Endodermal cell (in vitro differentiated cells): ENCODE results near the gene COL26A1. TPM values are rescaled to one million over a fixed set of nuclear protein-coding genes. Genes with fewer than 3 reads are reported as not detected.
A peak's percentile ranks its signal among the peaks of the same experiment; 100 is the strongest.

Source experiments
- DNase-seq: peaks from one replicate; pipeline ENCODE4 v3.0.0-alpha.2; 2017
- H3K27ac ChIP-seq: 2 replicates; pipeline ENCODE4 v1.5.1; 2013; ENCODE audit warnings: mild to moderate bottlenecking, low read depth, low read length, moderate library complexity
- H3K27me3 ChIP-seq: 2 replicates; pipeline ENCODE4 v1.6.1; 2013; ENCODE audit warnings: mild to moderate bottlenecking, low read length, moderate library complexity; ENCODE audit not compliant: insufficient read depth, control insufficient read depth, poor library complexity, severe bottlenecking
- H3K36me3 ChIP-seq: 2 replicates; pipeline ENCODE4 v1.7.0; 2013; ENCODE audit warnings: mild to moderate bottlenecking, low read length, moderate library complexity; ENCODE audit not compliant: control insufficient read depth, insufficient read depth
- H3K4me1 ChIP-seq: one replicate; pipeline ENCODE4 v1.7.0; 2013; ENCODE audit warnings: low read length; ENCODE audit not compliant: control insufficient read depth, insufficient read depth
- H3K4me3 ChIP-seq: 2 replicates; pipeline ENCODE4 v1.5.1; 2013; ENCODE audit warnings: mild to moderate bottlenecking, low read length, moderate library complexity
- H3K9ac ChIP-seq: 2 replicates; pipeline ENCODE4 v1.6.1; 2013; ENCODE audit warnings: mild to moderate bottlenecking, low read length, moderate library complexity; ENCODE audit not compliant: poor library complexity, severe bottlenecking; ENCODE audit errors: extremely low read depth
- H3K9me3 ChIP-seq: 2 replicates; pipeline ENCODE4 v1.6.1; 2013; ENCODE audit warnings: mild to moderate bottlenecking, low read length, moderate library complexity; ENCODE audit not compliant: control insufficient read depth
- H3K27ac Mint-ChIP-seq: 2 replicates; pipeline ENCODE4 v1.8.0; 2020; ENCODE audit warnings: mixed read lengths
- H3K27me3 Mint-ChIP-seq: 2 replicates; pipeline ENCODE4 v1.8.0; 2021; ENCODE audit warnings: mild to moderate bottlenecking, mixed read lengths; ENCODE audit not compliant: insufficient read depth
- H3K36me3 Mint-ChIP-seq: 2 replicates; pipeline ENCODE4 v1.8.0; 2020; ENCODE audit warnings: low read depth, mixed read lengths
- H3K4me1 Mint-ChIP-seq: 2 replicates; pipeline ENCODE4 v1.8.0; 2020; ENCODE audit warnings: mixed read lengths
- H3K4me3 Mint-ChIP-seq: 2 replicates; pipeline ENCODE4 v1.8.0; 2020; ENCODE audit warnings: mild to moderate bottlenecking, moderate library complexity, mixed read lengths
- H3K9me3 Mint-ChIP-seq: 2 replicates; pipeline ENCODE4 v1.8.0; 2020; ENCODE audit warnings: mild to moderate bottlenecking, mixed read lengths
- WGBS, 2 experiments: methylation state at CpG; one replicate each; pipeline versions ENCODE4 v1.1.5 to v1.1.7; 2013; ENCODE audit warnings: missing lambda C conversion rate in 2 of 2, mixed read lengths in 1 of 2; ENCODE audit not compliant: insufficient coverage in 1 of 2, insufficient read length in 1 of 2; 5-methylcytosine and 5-hydroxymethylcytosine counted together
- long read RNA-seq, 4 experiments: library from polyadenylated mRNA in 2 of 4; library from RNA in 1 of 4; library from capped mRNA in 1 of 4; stranded (forward) in 3 of 4; unstranded in 1 of 4; transcript quantifications; one replicate each; pipeline ENCODE4 v2.0.0, GENCODE V29; 2020 to 2021; ENCODE audit warnings: inconsistent platforms in 1 of 4
- polyA plus RNA-seq, 2 experiments: library from polyadenylated mRNA; stranded (reverse); fragments of 50-300 nt; gene quantifications; one replicate each; pipeline ENCODE4 v1.2.3, GENCODE V29; 2013
- total RNA-seq, 2 donors: library from RNA; stranded (reverse); fragmentation: NEBNext Ultra II Directional in 1 of 2; extraction: Animal tissue kit (Norgen Biotek cat#: 25700) in 1 of 2; gene quantifications; 2 replicates in 1 of 2; 3 replicates in 1 of 2; pipeline ENCODE4 v1.2.1, GENCODE V29; 2021
- TF ChIP-seq, protein P1 (sequence below): fragments of 200-600 bp; sonication (generic); conservative IDR thresholded peaks from 2 replicates; pipeline ENCODE4 v1.5.0; 2021; ENCODE audit warnings: antibody characterized with exemption, mild to moderate bottlenecking

COL26A1 gene
- total RNA-seq = 10 to 100 TPM; 41.2 to 47.0 TPM
- polyA plus RNA-seq (2013, experiment 1 of 2) = 44.3 TPM
- 44.8 TPM for polyA plus RNA-seq (2013, experiment 2 of 2)
- long read RNA-seq, experiment 1, partial matches to known transcripts = 16 of 34 reads
- long read RNA-seq, experiment 1, other reads (novel, unspliced or antisense) = 10 of 34 reads
- long read RNA-seq, experiment 2, transcript COL26A1-203 (13 exons, 2,970 nt) = minor isoform, 31 of 88 reads
- long read RNA-seq, experiment 2, transcript COL26A1-201 (13 exons, 3,033 nt) = major isoform, 35 of 88 reads
- long read RNA-seq, experiment 2, partial matches to known transcripts = 15 of 88 reads
- long read RNA-seq, experiment 2, other reads (novel, unspliced or antisense) = 7 of 88 reads
- long read RNA-seq, experiment 3, transcript COL26A1-203 (13 exons, 2,970 nt) = major isoform, 8 of 45 reads
- long read RNA-seq, experiment 3, partial matches to known transcripts = 31 of 45 reads
- long read RNA-seq, experiment 3, other reads (novel, unspliced or antisense) = 4 of 45 reads
- long read RNA-seq, experiment 4, partial matches to known transcripts = 1 of 3 reads
- long read RNA-seq, experiment 4, other reads (novel, unspliced or antisense) = 1 of 3 reads

GRCh38 chr7:101362334-101363195 lies at the start of gene COL26A1:
Gene COL26A1 (plus strand): TSS chr7:101362875. CDS start chr7:101363033, 158 bp downstream.
- no peak within 1 kb of the TSS for H3K27ac ChIP-seq
- Mint-ChIP-seq H3K27ac (no peak within 1 kb of the TSS), H3K9me3 (peaks cover 4% of the 10 kb centered on the region), H3K36me3 (peaks cover 7% of the 10 kb centered on the region), H3K4me3 (peak within 1 kb of the TSS; percentile 69), H3K4me1 (peaks cover 4% of the 10 kb centered on the region), H3K27me3 (peaks cover 9% of the 10 kb centered on the region)
- H3K36me3 ChIP-seq = no peaks in the 10 kb centered on the region
- peak within 1 kb of the TSS; percentile 78 for H3K4me3 ChIP-seq
- H3K27me3 ChIP-seq = peaks cover 5% of the 10 kb centered on the region
- H3K9ac ChIP-seq = peak within 1 kb of the TSS; percentile 67
- TF ChIP-seq, protein P1, sequence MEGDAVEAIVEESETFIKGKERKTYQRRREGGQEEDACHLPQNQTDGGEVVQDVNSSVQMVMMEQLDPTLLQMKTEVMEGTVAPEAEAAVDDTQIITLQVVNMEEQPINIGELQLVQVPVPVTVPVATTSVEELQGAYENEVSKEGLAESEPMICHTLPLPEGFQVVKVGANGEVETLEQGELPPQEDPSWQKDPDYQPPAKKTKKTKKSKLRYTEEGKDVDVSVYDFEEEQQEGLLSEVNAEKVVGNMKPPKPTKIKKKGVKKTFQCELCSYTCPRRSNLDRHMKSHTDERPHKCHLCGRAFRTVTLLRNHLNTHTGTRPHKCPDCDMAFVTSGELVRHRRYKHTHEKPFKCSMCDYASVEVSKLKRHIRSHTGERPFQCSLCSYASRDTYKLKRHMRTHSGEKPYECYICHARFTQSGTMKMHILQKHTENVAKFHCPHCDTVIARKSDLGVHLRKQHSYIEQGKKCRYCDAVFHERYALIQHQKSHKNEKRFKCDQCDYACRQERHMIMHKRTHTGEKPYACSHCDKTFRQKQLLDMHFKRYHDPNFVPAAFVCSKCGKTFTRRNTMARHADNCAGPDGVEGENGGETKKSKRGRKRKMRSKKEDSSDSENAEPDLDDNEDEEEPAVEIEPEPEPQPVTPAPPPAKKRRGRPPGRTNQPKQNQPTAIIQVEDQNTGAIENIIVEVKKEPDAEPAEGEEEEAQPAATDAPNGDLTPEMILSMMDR = no peak
- WGBS, 2 experiments = 3 to 10% methylated on average over 30 to 75 of the region's 76 CpGs
- H3K4me1 ChIP-seq = no peaks in the 10 kb centered on the region
- no peaks in the 10 kb centered on the region for H3K9me3 ChIP-seq
- peak; percentile 90 for DNase-seq

DNA sequence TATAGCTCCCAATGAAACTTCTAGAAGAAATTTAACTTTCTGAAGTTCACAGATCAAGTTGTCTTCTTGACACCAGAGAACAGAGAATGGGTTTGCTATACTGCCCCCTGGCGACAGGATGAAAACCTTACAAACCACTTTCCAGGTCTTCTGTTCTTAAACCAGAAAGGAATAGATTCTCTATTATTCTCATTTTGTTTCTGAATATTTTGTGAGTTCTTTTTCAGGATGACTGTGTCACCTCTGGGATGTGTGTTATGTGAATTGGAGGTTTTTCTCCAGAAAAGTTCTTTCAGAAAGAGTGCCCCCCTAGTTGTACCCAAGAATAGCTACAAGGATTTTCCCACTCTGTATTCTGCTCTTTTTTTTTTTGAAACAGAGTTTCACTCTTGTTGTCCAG lies 47.3 kb upstream of the COL26A1 start:
- Histone ChIP-seq H3K36me3 (peaks cover 53% of the 10 kb centered on the region), H3K9me3 (peaks cover 3% of the 10 kb centered on the region), H3K27me3 (no peaks in the 10 kb centered on the region), H3K4me3 (no peak overlapping the region), H3K27ac (no peak overlapping the region), H3K4me1 (no peaks in the 10 kb centered on the region), H3K9ac (no peak overlapping the region)
- Mint-ChIP-seq H3K9me3 (peaks cover 3% of the 10 kb centered on the region), H3K27me3 (no peaks in the 10 kb centered on the region), H3K4me3 (no peak overlapping the region), H3K27ac (no peak overlapping the region), H3K36me3 (peaks cover 64% of the 10 kb centered on the region), H3K4me1 (no peaks in the 10 kb centered on the region)
- 0% methylated on average over 1 of the region's 1 CpG for WGBS, 2 experiments
- peak; percentile 87 for DNase-seq
- TF ChIP-seq, protein P1 = peak; percentile 91

- Mint-ChIP-seq H3K36me3 (peaks cover 38% of the 10 kb centered on the region), H3K27me3 (no peaks in the 10 kb centered on the region)
Observed at GRCh38 chr7:101319401-101319800, 43.3 kb upstream of the COL26A1 start.

More at GRCh38 chr7:101319401-101319800, 43.3 kb upstream of the COL26A1 start:
- Mint-ChIP-seq H3K4me1 (peaks cover 4% of the 10 kb centered on the region), H3K4me3 (no peak overlapping the region), H3K27ac (no peak overlapping the region), H3K9me3 (no peaks in the 10 kb centered on the region)
- Histone ChIP-seq H3K27me3 (no peaks in the 10 kb centered on the region), H3K36me3 (peaks cover 40% of the 10 kb centered on the region), H3K4me3 (no peak overlapping the region), H3K9me3 (no peaks in the 10 kb centered on the region), H3K9ac (no peak overlapping the region), H3K27ac (no peak overlapping the region), H3K4me1 (no peaks in the 10 kb centered on the region)
- TF ChIP-seq, protein P1 = no peak
- DNase-seq = no peak
- WGBS, 2 experiments = 84 to 100% methylated on average over 4 to 5 of the region's 5 CpGs
